Prostate gland (tissue), 2 donors: ENCODE data around the gene ACER3.

Source experiments
- CTCF ChIP-seq, 4 experiments: fragments of 200-600 bp in 2 of 4; fragments of 450-650 bp in 2 of 4; sonication (generic) in 2 of 4; IDR thresholded peaks; 1 replicate in 3 of 4; 2 replicates in 1 of 4; pipeline ENCODE4 v1.5.1; 2016 to 2019; ENCODE audit warnings: antibody characterized with exemption in 4 of 4, mild to moderate bottlenecking in 2 of 4, moderate library complexity in 2 of 4
- POLR2A ChIP-seq: fragments of 450-650 bp; IDR thresholded peaks from one replicate; pipeline ENCODE4 v1.6.1; 2016; ENCODE audit warnings: antibody characterized with exemption, mild to moderate bottlenecking
- POLR2AphosphoS5 ChIP-seq: sonication (generic); formaldehyde crosslinking; IDR thresholded peaks from one replicate; pipeline ENCODE4 v1.6.1; 2017; ENCODE audit warnings: antibody characterized with exemption

- TF ChIP-seq CTCF (IDR thresholded peaks at IDR 0.05) (no peak), POLR2AphosphoS5 (no peak), POLR2A (no peak)
Measured at GRCh38 chr11:76919467-76919866, 58.7 kb downstream of the ACER3 start.
